ENCODE results near the gene MCTP1.
A peak's percentile ranks its signal among the peaks of the same experiment; 100 is the strongest.
"Not testable (repeated sequence)": the region's sequence is repeated elsewhere in the genome, so short reads cannot be mapped to it uniquely, and the experiment has no call there.

MCTP1 gene

GRCh38 chr5:95177456-95177855 lies 107.4 kb downstream of the MCTP1 start:
- DNase-seq, result no peak

GRCh38 chr5:95175106-95175505 lies 109.8 kb downstream of the MCTP1 start:
- DNase-seq, result no peak

GRCh38 chr5:95172659-95173058 lies 112.2 kb downstream of the MCTP1 start:
- no peak for DNase-seq

GRCh38 chr5:95164861-95165260 lies 120.0 kb downstream of the MCTP1 start:
- DNase-seq, result no peak

GRCh38 chr5:95163079-95163478 lies 121.8 kb downstream of the MCTP1 start:
- DNase-seq, result no peak

- DNase-seq, result peak; percentile 66
Measured at GRCh38 chr5:95162231-95162992, 122.5 kb downstream of the MCTP1 start.

- no peak for DNase-seq
Measured at GRCh38 chr5:95159603-95160002, 125.3 kb downstream of the MCTP1 start.

GRCh38 chr5:95155888-95156287 lies 129.0 kb downstream of the MCTP1 start:
- no peak for DNase-seq

GRCh38 chr5:95153511-95153910 lies 131.4 kb downstream of the MCTP1 start:
- no peak for DNase-seq

GRCh38 chr5:95152535-95152934 lies 132.4 kb downstream of the MCTP1 start:
- DNase-seq, result no peak

- no peak for DNase-seq
Measured at GRCh38 chr5:95152131-95152530, 132.8 kb downstream of the MCTP1 start.

GRCh38 chr5:95151694-95152093 lies 133.2 kb downstream of the MCTP1 start:
- DNase-seq, result no peak

GRCh38 chr5:95149387-95149786 lies 135.5 kb downstream of the MCTP1 start:
- DNase-seq, result no peak

- DNase-seq, result no peak
Measured at GRCh38 chr5:95148453-95148852, 136.4 kb downstream of the MCTP1 start.

GRCh38 chr5:95143858-95144257 lies 141.0 kb downstream of the MCTP1 start:
- DNase-seq, result not testable (repeated sequence)

GRCh38 chr5:95142145-95142544 lies 142.7 kb downstream of the MCTP1 start:
- DNase-seq, result no peak

GRCh38 chr5:95141141-95141540 lies 143.8 kb downstream of the MCTP1 start:
- no peak for DNase-seq

GRCh38 chr5:95134326-95134725 lies 150.6 kb downstream of the MCTP1 start:
- no peak for DNase-seq

GRCh38 chr5:95132096-95132495 lies 152.8 kb downstream of the MCTP1 start:
- no peak for DNase-seq

GRCh38 chr5:95130941-95131340 lies 154.0 kb downstream of the MCTP1 start:
- no peak for DNase-seq

- no peak for DNase-seq
Measured at GRCh38 chr5:95124731-95125130, 160.2 kb downstream of the MCTP1 start.

GRCh38 chr5:95124101-95124500 lies 160.8 kb downstream of the MCTP1 start:
- no peak for DNase-seq

GRCh38 chr5:95114902-95115301 lies 170.0 kb downstream of the MCTP1 start:
- DNase-seq, result no peak

GRCh38 chr5:95114305-95114704 lies 170.6 kb downstream of the MCTP1 start:
- peak; percentile 5 for DNase-seq

GRCh38 chr5:95113489-95113888 lies 171.4 kb downstream of the MCTP1 start:
- no peak for DNase-seq
